CD14-positive monocyte (primary cell): Measurements from ENCODE around the gene PNLIP. TPM values are rescaled to one million over a fixed set of nuclear protein-coding genes. Genes with fewer than 3 reads are reported as not detected.

Source experiments
- DNase-seq, 3 donors: peaks; one replicate each; pipeline ENCODE4 v3.0.0-alpha.2; 2011 to 2022
- H2AFZ ChIP-seq: 2 replicates; pipeline ENCODE4 v1.6.0; 2012; ENCODE audit warnings: mild to moderate bottlenecking, low read depth, low read length, inconsistent platforms; ENCODE audit not compliant: insufficient read depth, poor library complexity, severe bottlenecking
- H3K27ac ChIP-seq, 2 donors: 1 replicate in 1 of 2; 2 replicates in 1 of 2; pipeline ENCODE4 v1.5.1; 2012 to 2013; ENCODE audit warnings: low read length in 2 of 2, control low read depth in 1 of 2, inconsistent platforms in 1 of 2, low read depth in 1 of 2, mild to moderate bottlenecking in 1 of 2
- H3K27me3 ChIP-seq, 2 donors: one replicate each; pipeline versions ENCODE4 v1.6.0 to v1.6.1; 2011 to 2013; ENCODE audit warnings: low read length in 2 of 2; ENCODE audit not compliant: control insufficient read depth in 2 of 2, insufficient read depth in 2 of 2
- H3K36me3 ChIP-seq, 2 donors: replicated peaks in 1 of 2; 1 replicate in 1 of 2; 2 replicates in 1 of 2; pipeline versions ENCODE4 v1.5.1 to v1.6.1; 2012 to 2013; ENCODE audit warnings: low read length in 2 of 2, control low read depth in 1 of 2, inconsistent platforms in 1 of 2, mild to moderate bottlenecking in 1 of 2; ENCODE audit not compliant: insufficient read depth in 2 of 2, control insufficient read depth in 1 of 2
- H3K4me1 ChIP-seq, 2 donors: 1 replicate in 1 of 2; 2 replicates in 1 of 2; pipeline versions ENCODE4 v1.5.1 to v1.6.1; 2012 to 2013; ENCODE audit warnings: low read length in 2 of 2, control low read depth in 1 of 2, inconsistent platforms in 1 of 2, mild to moderate bottlenecking in 1 of 2, moderate library complexity in 1 of 2; ENCODE audit not compliant: insufficient read depth in 2 of 2, control insufficient read depth in 1 of 2
- H3K4me2 ChIP-seq: replicated peaks from 2 replicates; pipeline ENCODE3; 2012; ENCODE audit warnings: low read length, moderate library complexity, mild to moderate bottlenecking; ENCODE audit not compliant: poor library complexity, severe bottlenecking; ENCODE audit errors: extremely low read depth
- H3K4me3 ChIP-seq, 3 experiments: fragments of 200-600 bp in 1 of 3; sonication (generic) in 1 of 3; replicated peaks in 1 of 3; 1 replicate in 2 of 3; 2 replicates in 1 of 3; pipeline ENCODE4 v1.5.1; 2011 to 2013; ENCODE audit warnings: low read length in 3 of 3, mild to moderate bottlenecking in 3 of 3, control low read depth in 2 of 3, low read depth in 2 of 3, inconsistent platforms in 1 of 3, moderate library complexity in 1 of 3
- H3K79me2 ChIP-seq: 2 replicates; pipeline ENCODE4 v1.6.0; 2012; ENCODE audit warnings: mild to moderate bottlenecking, control low read depth, inconsistent platforms, low read length, moderate library complexity; ENCODE audit not compliant: insufficient read depth
- H3K9ac ChIP-seq: 2 replicates; pipeline ENCODE4 v1.6.0; 2017; ENCODE audit warnings: low read length, mild to moderate bottlenecking; ENCODE audit not compliant: insufficient read depth, poor library complexity, severe bottlenecking
- H3K9me3 ChIP-seq, 2 donors: replicated peaks in 1 of 2; 1 replicate in 1 of 2; 2 replicates in 1 of 2; pipeline versions ENCODE4 v1.5.1 to v1.6.1; 2012 to 2013; ENCODE audit warnings: low read length in 2 of 2, control low read depth in 1 of 2; ENCODE audit not compliant: control insufficient read depth in 1 of 2, insufficient read depth in 1 of 2
- H4K20me1 ChIP-seq: 2 replicates; pipeline ENCODE4 v1.6.0; 2012; ENCODE audit warnings: mild to moderate bottlenecking, low read length, control low read depth, moderate library complexity; ENCODE audit not compliant: insufficient read depth
- H3K27ac Mint-ChIP-seq, 7 donors: one replicate each; pipeline ENCODE4 v1.8.0; 2020; ENCODE audit warnings: mild to moderate bottlenecking in 7 of 7, mixed read lengths in 7 of 7, moderate library complexity in 6 of 7, inconsistent platforms in 2 of 7
- H3K27me3 Mint-ChIP-seq, 3 donors: one replicate each; pipeline ENCODE4 v1.8.0; 2021 to 2022; ENCODE audit warnings: low read depth in 3 of 3, mild to moderate bottlenecking in 3 of 3, mixed read lengths in 3 of 3, moderate library complexity in 3 of 3, inconsistent platforms in 1 of 3
- H3K36me3 Mint-ChIP-seq, 2 donors: one replicate each; pipeline ENCODE4 v1.8.0; 2020; ENCODE audit warnings: mixed read lengths in 2 of 2, inconsistent platforms in 1 of 2, mild to moderate bottlenecking in 1 of 2
- H3K4me1 Mint-ChIP-seq: one replicate; pipeline ENCODE4 v1.8.0; 2020; ENCODE audit warnings: mild to moderate bottlenecking, mixed read lengths
- H3K4me3 Mint-ChIP-seq, 2 donors: one replicate each; pipeline ENCODE4 v1.8.0; 2020; ENCODE audit warnings: mild to moderate bottlenecking in 2 of 2, mixed read lengths in 2 of 2, moderate library complexity in 1 of 2
- H3K9me3 Mint-ChIP-seq, 7 donors: one replicate each; pipeline ENCODE4 v1.8.0; 2020 to 2022; ENCODE audit warnings: mixed read lengths in 7 of 7, mild to moderate bottlenecking in 6 of 7, moderate library complexity in 6 of 7, inconsistent platforms in 2 of 7
- WGBS: methylation state at CpG from one replicate; pipeline ENCODE4 v1.1.5; 2013; ENCODE audit warnings: missing lambda C conversion rate; ENCODE audit not compliant: insufficient coverage; 5-methylcytosine and 5-hydroxymethylcytosine counted together
- intact Hi-C, 2 donors: fragments of 100-400 bp; cut with micrococcal nuclease; formaldehyde crosslinking; loops; one replicate each; pipeline versions ENCODE4 v1.15.0 to v1.15.1; 2023
- polyA plus RNA-seq, 3 donors: library from polyadenylated mRNA; depleted of rRNA in 1 of 3; unstranded in 2 of 3; stranded (reverse) in 1 of 3; fragments of 300-500 nt in 2 of 3; fragments of >200 nt in 1 of 3; fragmentation: Illumina TruSeq in 2 of 3; gene quantifications; 1 replicate in 2 of 3; 2 replicates in 1 of 3; pipeline ENCODE4 v1.2.3, GENCODE V29; 2012 to 2021
- TF ChIP-seq, protein P1 (sequence below): fragments of 200-600 bp; IDR thresholded peaks from one replicate; pipeline ENCODE4 v1.8.0; 2022; ENCODE audit warnings: antibody characterized with exemption, mild to moderate bottlenecking

PNLIP gene
- polyA plus RNA-seq, 3 donors, result not detected

DNA sequence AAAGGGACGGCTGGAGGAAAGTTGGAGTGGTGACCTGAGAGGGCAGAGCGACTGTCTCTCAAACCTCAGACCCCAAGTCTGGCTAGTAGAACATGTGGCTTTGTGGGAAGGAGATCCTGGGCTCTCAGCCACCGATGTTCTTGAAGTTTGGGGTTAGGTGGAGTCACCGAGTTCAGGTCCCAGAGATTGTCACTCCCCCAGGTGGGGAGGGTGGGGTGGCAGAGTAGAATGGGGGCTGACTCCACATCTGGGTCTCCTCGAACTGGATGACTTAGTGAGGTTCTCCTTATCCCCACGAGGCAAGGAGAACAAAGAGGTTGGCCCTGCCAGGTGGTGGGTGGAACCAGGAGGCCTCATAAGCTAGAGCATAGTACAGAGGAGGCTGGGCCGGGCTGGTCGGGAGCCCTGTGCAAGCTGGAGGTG lies 60.3 kb downstream of the PNLIP start:
- Histone ChIP-seq H3K36me3 (no peaks in the 10 kb centered on the region), H2AFZ (no peak overlapping the region), H4K20me1 (no peaks in the 10 kb centered on the region), H3K9ac (no peak overlapping the region), H3K27me3 (peaks cover 0 to 26% of the 10 kb centered on the region in 2 donors), H3K4me2 (no peak overlapping the region), H3K27ac (no peak overlapping the region), H3K4me1 (no peaks in the 10 kb centered on the region), H3K79me2 (no peaks in the 10 kb centered on the region), H3K4me3 (no peak overlapping the region), H3K9me3 (peaks cover 0 to 6% of the 10 kb centered on the region in 2 donors)
- Mint-ChIP-seq H3K9me3 (peaks cover 3 to 17% (median 9%) of the 10 kb centered on the region in 7 donors), H3K4me1 (no peaks in the 10 kb centered on the region), H3K36me3 (no peaks in the 10 kb centered on the region), H3K4me3 (no peak overlapping the region), H3K27ac (no peak overlapping the region), H3K27me3 (peaks cover 22 to 33% (median 32%) of the 10 kb centered on the region in 3 donors)
- 0% methylated on average over 1 of the region's 8 CpGs for WGBS
- TF ChIP-seq, protein P1, sequence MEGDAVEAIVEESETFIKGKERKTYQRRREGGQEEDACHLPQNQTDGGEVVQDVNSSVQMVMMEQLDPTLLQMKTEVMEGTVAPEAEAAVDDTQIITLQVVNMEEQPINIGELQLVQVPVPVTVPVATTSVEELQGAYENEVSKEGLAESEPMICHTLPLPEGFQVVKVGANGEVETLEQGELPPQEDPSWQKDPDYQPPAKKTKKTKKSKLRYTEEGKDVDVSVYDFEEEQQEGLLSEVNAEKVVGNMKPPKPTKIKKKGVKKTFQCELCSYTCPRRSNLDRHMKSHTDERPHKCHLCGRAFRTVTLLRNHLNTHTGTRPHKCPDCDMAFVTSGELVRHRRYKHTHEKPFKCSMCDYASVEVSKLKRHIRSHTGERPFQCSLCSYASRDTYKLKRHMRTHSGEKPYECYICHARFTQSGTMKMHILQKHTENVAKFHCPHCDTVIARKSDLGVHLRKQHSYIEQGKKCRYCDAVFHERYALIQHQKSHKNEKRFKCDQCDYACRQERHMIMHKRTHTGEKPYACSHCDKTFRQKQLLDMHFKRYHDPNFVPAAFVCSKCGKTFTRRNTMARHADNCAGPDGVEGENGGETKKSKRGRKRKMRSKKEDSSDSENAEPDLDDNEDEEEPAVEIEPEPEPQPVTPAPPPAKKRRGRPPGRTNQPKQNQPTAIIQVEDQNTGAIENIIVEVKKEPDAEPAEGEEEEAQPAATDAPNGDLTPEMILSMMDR, result no peak
- intact Hi-C loops, result no loop called here
- no peak for DNase-seq

DNA sequence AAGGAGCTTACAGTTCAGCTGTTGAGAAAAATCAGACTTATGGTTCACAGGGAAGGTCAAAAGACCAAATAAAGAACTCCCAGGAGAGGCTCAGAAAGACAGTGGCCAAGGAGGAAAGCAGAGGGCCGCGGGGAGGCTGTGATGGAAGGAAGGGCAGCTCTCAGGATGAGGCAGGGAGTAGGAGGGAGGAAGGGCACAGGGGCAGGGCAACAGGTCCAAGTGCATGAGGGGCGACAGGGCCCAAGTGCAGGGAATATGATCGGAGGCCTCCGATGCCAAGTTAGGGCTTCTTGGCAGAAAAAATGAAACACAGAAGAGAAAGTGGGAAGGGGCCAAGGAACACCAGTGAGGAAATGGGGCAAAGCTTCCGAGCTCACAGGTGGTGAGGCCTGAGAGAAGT lies 61.6 kb downstream of the PNLIP start:
- no peaks in the 10 kb centered on the region for H3K4me1 Mint-ChIP-seq
- Histone ChIP-seq H3K27ac (no peak overlapping the region), H3K36me3 (no peaks in the 10 kb centered on the region), H3K79me2 (no peaks in the 10 kb centered on the region), H3K27me3 (peaks cover 0 to 26% of the 10 kb centered on the region in 2 donors), H3K9ac (no peak overlapping the region), H3K4me2 (no peak overlapping the region), H3K4me3 (no peak overlapping the region), H3K4me1 (no peaks in the 10 kb centered on the region), H3K9me3 (peaks cover 0 to 6% of the 10 kb centered on the region in 2 donors), H4K20me1 (no peaks in the 10 kb centered on the region), H2AFZ (no peak overlapping the region)
- intact Hi-C loops, result no loop called here
- 78% methylated on average over 5 of the region's 6 CpGs for WGBS
- peaks cover 22 to 34% (median 32%) of the 10 kb centered on the region in 3 donors for H3K27me3 Mint-ChIP-seq
- DNase-seq, result no peak
- H3K4me3 Mint-ChIP-seq, result no peak overlapping the region
- TF ChIP-seq, protein P1, result no peak
- H3K36me3 Mint-ChIP-seq, result no peaks in the 10 kb centered on the region
- H3K9me3 Mint-ChIP-seq, result peaks cover 3 to 17% (median 9%) of the 10 kb centered on the region in 7 donors
- H3K27ac Mint-ChIP-seq, result no peak overlapping the region
